NCI-H1105 (cell line): ENCODE measurements around the gene DUSP9.
"Not testable (repeated sequence)": the region's sequence is repeated elsewhere in the genome, so short reads cannot be mapped to it uniquely, and the experiment has no call there.

Experiments
- DNase-seq: peaks from one replicate; lab custom pipeline; 2025; lab: John Stamatoyannopoulos, UW

The DUSP9 gene

GRCh38 chrX:153671589-153672530 lies 24.9 kb downstream of the DUSP9 start:
- DNase-seq, result no peak

GRCh38 chrX:153672531-153673427 lies 25.8 kb downstream of the DUSP9 start:
- no peak for DNase-seq

DNA sequence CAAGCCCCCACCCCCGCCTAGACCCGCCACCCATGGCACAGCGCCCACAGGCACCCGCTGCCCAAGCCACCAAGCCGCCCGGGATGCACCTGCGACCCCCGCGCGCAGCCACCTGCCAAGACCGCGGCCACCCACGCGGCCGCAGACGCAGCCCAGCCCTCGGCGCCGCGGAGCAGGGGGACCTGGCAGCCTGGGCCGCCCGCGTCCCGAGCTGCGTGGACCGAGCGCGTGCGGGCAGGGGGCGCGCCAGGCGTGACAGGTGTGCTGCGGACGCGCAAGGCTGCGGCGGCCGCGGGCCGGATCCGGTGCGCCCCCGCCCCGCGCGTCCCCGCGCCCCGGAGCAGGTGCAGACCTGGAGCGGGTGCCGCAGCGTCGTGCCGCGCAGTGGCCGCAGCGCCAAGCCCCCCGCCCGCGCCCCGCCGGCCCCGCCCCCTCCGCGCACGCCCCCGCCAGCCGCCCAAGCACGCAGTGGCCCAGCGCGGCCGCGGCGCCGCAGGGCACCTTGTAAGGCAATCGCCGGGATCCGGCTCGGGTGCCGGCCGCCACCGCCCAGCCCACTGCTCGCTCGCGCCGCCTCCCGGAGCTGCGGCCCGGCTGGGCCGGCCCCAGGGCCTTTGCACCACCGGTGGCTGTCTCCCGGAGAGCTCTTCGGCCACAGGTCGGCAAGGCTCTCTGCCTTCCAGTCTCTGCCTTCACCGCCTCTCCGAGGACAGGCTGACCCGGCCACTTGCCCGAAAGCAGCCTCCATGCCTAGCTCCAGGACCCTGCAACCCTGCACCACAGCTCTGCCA lies 26.6 kb downstream of the DUSP9 start, which contains the start of gene PNCK:
TSS of gene PNCK (minus strand) at position 386 of the 791 bp plus-strand sequence. CDS start 737 bp downstream, outside the sequence.
- DNase-seq, result no peak

DNA sequence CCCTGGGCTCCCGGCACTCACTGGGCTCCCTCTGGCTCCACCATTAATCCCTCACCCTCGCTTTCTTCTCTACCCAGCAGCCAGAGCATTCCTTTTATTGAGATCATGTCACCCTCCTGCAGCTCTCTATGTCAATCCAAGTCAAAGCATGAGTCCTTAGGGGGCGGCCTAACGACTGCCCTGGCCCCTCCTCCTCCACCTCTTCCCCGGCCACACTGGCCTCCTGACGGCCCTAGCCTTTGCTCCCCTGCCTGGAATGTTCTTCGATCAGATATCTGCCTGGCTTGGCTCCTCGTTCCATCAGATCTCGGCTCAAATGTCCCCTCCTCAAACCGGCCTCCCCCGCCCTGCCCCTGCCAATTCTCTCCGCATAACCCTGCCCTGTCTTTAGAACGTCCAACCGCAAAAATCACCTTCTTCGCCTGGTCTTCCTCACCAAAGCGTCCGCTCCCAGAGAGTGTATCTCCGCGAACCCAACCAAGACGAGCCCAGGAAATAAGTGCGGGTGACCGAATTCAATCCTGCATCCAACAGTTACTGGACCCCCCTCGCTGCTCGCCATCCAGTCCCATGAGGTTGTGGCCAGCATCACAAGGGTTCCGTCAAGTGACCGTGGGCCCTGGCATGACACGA lies 27.3 kb downstream of the DUSP9 start:
- no peak for DNase-seq

DNA sequence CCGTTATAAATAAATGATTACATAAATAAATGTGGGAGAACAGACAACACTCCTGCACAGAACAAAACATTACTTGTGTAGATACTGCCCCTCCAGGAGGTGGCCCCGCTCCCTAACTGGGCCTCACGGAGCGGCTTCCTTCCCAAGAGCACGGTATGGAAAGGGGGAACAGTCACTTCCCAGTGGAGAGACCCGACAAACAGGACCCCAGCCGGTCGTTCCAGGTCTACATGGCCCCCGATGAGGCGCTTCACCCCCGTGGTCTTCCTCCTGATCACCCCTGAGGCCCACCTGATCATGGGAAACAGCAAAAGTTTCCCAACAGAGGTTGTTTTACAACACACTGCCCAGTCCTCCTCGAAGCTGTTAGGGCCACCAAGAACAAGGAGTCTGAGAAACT lies 34.2 kb downstream of the DUSP9 start:
- no peak for DNase-seq

DNA sequence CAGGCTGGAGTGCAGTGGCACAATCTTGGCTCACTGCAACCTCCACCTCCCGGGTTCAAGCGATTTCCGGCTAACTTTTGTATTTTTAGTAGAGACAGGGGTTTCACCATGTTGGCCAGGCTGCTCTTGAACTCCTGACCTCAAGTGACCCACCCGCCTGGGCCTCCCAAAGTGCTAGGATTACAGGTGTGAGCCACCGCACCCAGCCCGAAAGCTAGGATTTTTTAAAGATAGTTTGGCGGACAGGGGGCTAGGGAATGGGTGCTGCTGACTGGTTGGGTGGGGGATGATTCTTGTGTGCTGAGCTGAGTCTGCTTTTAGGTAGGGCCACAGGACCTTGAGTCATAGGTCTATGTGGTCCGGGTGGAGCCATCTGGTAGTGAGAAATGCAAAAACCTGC lies 36.5 kb downstream of the DUSP9 start:
- not testable (repeated sequence) for DNase-seq

- no peak for DNase-seq
Measured at GRCh38 chrX:153684467-153685155, 37.6 kb downstream of the DUSP9 start.

- no peak for DNase-seq
Measured at GRCh38 chrX:153685156-153685536, 38.1 kb downstream of the DUSP9 start.

GRCh38 chrX:153685751-153686696 lies 39.0 kb downstream of the DUSP9 start:
- no peak for DNase-seq

DNA sequence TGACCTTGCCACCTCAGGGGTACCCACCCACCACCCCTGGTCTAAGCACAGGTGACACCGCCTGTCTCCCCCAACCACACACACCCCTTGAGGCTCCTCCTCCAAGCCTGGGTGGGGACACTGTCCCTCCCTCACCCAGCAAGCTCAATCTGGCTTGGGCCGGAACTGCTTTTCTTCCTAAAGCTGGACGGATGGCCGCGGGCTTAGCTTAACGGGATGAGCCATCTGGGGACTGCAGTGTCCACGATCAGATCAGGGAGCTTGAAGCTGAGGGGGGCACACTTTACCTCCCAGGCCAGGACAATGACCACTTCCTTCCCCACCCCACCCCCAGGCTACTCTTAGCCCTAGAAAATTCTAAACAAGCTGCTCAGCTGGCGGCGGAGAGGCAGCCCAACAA lies 39.7 kb downstream of the DUSP9 start:
- DNase-seq, result no peak

DNA sequence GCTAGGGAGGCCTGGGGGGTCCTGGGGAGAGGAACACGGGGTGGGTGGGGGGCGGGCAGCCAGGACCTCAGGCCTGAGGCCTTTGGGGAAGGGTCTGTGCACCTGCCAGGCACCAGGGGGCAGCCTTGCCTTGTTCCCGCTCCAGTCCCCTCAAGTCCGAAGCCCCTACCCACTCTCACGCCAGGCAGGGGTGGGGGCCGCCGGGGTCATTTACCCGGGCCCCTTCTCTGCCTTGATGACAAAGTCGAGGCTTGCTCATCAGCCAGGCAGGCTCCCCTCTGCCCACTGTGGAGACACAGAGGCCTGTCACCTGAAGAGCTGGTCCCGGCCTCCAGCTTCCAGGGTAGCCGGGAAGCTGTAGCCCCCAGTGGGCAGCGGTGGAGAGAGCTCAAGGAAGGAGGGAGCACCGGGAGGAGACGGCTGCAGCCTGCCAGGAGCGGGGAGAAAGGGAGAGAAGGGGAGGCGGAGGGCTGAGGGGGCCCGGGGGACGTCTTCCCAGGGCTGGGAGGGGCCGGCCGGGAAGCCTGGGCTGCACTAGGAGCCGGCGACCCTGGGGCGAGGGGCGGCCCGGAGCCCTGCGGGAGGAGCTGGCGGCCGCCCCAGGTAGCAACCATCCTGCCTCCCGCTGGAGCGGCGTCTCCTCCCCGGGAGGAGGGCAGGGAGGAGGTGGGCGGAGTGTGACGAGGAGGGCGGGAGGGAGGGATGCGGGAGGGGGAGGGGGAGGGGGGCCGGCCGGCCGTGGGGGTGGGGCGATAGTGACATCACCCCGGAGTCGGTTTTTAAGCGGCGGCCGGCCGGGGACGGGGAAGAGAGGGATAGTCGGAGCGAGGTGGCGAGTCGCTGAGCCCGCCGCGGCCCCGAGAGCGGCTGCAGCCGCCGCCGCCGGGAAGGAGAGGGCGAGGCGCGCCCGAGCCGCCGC lies 40.4 kb downstream of the DUSP9 start, which contains the start of gene SLC6A8:
TSS of gene SLC6A8 (plus strand) at position 806 of the 919 bp plus-strand sequence. CDS start 649 bp downstream, outside the sequence.
- DNase-seq, result peak; percentile 80

DNA sequence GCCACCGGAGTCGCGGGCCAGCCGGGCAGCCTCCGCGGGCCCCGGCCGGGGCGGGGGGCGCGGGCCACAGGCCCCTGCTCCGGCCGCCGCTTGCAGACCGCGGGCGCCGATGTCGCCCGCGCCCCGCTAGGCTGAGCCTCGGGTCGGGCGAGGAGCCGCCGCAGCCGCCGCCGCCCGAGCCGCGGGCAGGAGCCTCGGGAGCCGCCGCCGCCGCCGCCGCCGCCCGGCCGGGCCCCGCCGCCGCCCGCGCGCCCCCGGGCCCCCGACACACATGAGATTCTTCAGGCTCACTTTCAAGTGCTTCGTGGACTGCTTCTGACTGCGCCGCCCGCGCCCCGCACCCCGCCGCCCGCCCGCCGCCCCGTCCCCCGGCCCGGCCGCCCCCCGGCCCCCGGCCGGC lies 41.1 kb downstream of the DUSP9 start:
- no peak for DNase-seq

GRCh38 chrX:153688506-153688905 lies 41.5 kb downstream of the DUSP9 start:
- DNase-seq, result no peak

DNA sequence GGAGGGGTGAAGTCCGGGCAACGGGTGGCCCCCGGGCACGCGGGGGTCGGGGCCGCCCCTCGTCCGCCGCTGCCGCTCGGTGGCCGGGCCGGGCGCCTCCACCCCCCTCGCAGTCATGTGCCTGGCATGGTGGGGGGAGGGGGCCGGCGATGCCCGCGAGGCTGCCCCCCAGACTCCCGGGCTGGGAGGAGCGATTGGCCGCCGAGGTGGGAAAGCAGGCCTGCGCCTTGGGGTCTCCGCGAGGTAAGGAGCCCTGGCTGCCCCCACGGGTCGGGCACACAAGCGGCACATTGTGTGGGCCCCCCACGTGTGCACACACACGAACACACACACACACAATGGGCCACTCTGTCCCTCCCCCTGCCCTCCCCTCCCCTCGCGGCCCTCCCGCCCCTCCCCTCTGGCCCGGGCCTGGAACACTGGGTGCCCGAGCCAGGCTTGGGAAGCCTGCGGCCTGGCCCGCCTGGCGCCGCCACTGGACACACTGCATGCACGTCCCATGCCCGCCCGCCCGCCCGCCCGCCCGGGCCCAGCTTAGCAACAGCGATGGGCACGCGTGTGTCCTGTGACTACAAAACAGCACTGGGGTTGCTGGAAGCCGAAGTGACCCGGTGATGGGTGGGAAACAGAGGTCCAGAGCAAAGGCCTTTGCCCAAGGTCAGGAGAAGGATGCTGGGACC lies 42.0 kb downstream of the DUSP9 start:
- DNase-seq, result no peak

DNA sequence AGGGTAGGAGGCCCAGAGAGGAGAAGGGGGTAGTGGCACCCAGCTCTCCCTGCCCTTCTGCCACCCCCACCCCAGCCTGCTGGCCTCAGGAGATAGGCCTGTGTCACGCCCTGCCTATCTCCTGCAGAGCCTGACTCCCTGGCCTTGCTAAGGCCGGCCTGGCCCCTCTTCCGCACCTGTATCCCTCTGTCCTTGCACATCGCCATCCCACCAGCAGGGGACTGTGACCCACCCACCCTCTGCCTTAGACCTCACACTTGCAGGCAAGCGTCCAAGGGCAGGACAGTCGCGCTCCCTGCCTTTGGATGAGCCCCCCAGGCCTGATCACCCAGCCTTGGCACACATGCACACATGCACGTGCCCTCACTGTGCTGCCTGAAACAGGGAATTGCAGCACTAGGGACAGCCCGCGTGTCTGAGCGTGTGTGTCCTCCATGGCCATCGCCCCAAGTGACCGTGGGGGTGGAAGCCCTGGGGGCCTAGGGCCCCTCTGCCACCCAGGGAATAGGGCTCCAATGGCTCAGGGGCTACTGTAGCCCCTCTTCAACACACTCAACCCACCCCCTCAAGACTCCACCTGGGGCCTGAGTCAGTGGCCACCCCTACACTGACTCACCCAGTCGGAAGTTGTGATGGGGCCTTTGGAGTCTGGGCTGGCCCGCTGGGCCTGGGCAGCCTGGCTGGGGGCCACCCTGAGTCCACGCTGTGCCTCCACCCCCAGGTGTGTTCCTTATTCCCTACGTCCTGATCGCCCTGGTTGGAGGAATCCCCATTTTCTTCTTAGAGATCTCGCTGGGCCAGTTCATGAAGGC lies 42.9 kb downstream of the DUSP9 start:
- DNase-seq, result no peak

DNA sequence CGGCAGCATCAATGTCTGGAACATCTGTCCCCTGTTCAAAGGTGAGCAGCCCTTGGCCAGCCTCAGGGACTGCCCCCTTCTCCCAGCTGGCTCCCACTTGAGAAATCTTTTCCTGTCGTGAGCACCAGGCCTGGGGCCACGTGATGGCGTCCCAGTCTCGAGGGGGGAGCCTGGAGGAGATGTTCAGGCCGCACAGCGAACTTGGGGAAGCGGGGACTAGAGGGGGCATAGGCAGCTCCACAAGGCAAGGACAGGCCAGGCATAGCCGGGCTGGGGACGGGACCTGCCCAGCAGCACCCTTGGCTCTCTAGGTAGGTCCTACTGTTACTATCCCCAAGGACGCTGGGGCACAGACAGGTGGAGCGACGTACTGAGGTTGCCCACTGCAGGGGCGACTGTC lies 43.5 kb downstream of the DUSP9 start:
- DNase-seq, result no peak
